UCSD-AML1 (cell line): ENCODE data around the gene ADARB2.

Source experiments
- DNase-seq: peaks from one replicate; lab custom pipeline; 2025; ENCODE audit not compliant: unreplicated experiment; lab: John Stamatoyannopoulos, UW

Gene ADARB2

GRCh38 chr10:1643908-1644179, 93.5 kb downstream of the ADARB2 start:
- DNase-seq, result no peak

DNA sequence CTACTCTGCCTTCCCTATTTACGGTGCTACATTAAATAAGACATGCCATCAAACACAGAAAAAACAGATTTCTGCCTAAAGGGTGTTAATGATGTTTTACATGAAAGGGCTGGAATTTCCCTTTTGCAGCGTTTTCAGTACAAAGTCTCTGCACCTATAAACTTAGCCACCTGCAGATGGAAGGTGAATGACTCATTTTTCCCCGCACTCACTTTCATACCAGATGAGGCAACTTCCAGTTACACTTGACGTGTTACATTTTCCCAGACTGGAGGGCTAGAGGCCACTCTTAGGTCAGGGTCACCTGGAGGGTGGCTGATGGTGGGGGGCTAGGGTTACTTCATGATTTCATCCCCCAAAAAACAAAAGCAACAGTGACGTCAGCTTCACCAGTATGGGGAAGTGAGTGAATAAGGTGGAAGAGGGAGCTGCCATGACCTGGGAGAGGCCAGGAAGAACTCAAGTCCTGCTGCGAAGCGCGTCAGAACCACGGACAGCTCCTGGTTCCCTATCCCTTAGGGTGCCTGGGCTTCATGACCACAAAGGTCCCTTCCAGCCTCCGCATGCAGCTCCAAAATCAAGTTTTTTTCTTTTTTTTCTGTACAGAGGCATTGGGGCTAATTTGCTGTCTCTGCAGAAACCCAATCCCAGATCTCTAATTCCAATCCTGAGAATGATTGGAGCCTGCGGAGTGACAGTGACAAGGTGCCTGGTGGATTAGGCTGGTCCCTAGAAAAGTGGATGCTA, 94.0 kb downstream of the ADARB2 start:
- DNase-seq, result peak; percentile 51

DNA sequence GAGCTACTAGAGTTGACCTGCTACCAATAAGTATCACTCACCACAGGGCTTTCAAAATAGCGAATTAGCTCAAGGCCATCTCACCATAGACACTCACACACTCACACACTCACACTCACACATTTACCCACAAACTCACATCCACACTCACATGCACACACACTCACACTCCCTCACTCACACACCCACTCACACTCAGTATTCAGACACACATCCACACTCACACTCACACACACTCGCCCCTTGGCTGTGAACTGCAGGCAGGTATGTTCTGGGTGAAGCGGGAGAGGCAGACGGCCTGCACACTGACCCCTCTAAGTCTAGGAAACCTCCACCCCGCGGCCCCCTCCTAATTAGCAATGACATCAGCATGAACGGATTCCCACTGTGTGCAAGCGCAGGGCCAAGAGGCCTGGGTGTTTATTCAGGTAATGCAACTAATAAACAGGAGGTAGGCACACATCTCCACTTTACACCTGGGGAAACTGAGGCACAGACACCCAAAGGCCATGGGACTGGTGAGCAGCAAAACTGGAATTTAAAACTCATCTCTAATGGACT, 94.6 kb downstream of the ADARB2 start:
- DNase-seq, result no peak

DNA sequence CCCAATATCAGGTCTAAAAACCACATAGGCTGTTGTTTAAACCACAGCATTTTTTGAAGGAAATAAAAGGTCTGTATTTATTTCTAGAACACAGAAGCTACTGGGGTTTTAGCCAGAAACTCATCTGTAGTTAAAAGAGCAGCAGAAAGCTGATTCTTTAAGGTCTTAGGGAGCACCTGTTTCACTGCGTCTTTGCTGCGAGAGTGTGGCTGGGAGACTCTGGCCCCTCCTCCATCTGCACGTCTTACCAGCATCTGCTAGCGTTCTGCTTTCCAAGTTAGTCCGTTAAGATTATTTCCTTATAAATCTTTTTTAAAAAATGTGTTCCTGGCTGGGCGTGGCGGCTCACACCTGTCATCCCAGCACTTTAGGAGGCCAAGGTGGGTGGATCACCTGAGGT, 95.9 kb downstream of the ADARB2 start:
- DNase-seq, result no peak

DNA sequence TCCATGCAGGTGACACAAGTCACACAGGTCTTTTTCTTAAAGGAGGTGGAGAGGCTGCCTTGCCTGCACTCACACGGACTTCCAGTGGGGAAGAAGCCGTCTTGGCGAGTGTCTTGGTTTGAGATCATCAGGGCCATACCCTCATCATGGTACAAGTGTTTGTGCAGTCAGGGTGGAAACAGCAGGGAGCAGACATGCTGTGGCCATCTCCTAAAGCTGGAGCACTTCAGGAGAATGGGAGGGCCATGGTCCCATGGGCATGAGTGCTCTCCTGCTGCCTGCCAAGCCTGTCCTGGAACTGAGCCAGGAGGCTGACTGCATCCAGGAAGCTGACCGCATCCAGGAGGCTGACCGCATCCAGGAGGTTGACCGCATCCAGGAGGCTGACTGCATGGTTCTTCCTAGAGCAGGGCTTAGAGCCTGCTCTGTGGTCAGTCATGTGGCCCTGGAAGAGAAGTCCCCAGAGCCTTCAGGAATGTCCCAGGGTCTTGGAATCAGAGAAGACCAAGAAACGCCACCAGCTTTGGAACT, 98.4 kb downstream of the ADARB2 start:
- DNase-seq, result no peak

DNA sequence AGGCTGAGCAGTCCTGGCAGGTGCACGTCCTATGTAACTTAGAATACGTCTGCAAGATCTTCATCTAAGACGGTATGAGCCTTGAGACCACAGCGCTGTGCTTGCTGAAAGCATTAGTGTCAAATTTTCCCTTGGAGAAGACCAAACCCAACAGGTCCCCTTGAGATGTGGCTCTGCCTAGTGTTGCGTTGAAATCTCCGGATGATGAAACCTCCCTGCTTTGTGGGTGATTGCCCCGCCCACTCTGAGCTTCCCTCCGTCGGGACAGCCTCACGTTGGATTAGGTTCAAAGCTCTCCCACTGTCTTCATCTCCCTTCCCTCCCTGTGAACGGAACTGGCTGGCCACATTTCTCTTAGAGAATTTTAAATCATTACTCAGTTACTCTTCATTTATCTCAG, 102.0 kb downstream of the ADARB2 start:
- DNase-seq, result no peak

GRCh38 chr10:1634239-1634638, 103.1 kb downstream of the ADARB2 start:
- no peak for DNase-seq

GRCh38 chr10:1633783-1634182, 103.5 kb downstream of the ADARB2 start:
- DNase-seq, result no peak

DNA sequence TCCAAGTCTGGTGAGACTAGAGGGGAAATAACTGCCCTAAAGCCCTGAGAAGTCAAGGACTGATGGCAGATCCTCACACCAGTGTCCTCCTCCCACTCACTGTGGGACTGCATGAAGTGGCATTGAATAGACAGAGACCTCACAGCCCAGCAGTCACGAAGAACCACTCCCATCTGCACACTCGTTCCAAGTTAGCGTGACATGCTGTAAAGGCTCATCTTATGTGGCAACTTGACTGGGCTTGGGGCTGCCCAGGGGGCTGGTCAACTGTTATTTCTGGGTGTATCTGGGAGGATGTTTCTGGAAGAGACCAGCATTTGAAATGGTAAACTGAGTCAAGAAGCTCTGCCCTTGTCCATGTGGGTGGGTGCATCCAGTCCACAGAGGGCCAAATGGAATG, 104.7 kb downstream of the ADARB2 start:
- DNase-seq, result no peak

GRCh38 chr10:1632141-1632540, 105.2 kb downstream of the ADARB2 start:
- DNase-seq, result no peak

- peak; percentile 43 for DNase-seq
These were observed 106.0 kb downstream of the ADARB2 start for GRCh38 chr10:1631282-1631681.

- no peak for DNase-seq
These were observed 107.0 kb downstream of the ADARB2 start for GRCh38 chr10:1630304-1630703.

- DNase-seq, result no peak
These were observed 107.8 kb downstream of the ADARB2 start for GRCh38 chr10:1629326-1630198.

- DNase-seq, result no peak
These were observed 108.6 kb downstream of the ADARB2 start for GRCh38 chr10:1628757-1629156.

DNA sequence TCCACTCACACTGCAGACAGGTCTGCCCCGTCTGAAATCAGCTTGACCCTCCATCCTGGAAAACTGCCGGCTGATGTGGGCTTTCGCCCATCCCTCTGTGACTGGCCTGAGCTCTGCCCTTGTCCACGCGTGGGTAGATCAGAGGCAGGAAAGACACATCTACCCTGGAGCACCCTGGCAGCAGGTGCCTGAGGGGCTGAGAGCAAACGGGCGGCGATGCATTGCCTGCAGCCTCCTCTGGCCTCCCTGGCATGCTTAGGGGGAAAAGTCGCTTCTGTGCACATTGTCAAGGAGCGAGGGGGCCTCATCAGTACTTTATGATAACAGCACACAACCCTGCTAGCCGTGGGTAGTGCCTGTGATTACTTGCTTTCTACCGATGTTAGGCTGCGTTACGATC, 109.4 kb downstream of the ADARB2 start:
- no peak for DNase-seq

DNA sequence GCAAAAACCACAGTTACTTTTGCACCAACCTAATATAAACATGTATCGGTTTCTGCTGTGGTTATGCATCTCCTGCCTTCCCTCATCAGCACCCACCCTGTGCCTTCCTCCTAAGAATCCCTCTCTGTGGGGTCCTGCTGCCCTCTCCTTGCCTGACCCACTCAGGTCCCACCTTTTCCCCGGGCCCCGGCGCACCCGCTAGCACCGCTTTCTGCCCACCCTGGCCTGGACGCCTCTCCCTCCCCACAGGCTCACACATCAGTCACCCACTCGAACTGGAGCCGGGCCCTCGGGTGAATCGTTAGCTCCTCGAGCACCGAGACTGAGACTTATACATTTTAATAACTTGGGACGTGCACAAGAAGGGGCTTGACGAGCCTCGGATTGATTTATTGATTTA, 110.5 kb downstream of the ADARB2 start:
- DNase-seq, result no peak

GRCh38 chr10:1626410-1626809, 110.9 kb downstream of the ADARB2 start:
- no peak for DNase-seq

DNA sequence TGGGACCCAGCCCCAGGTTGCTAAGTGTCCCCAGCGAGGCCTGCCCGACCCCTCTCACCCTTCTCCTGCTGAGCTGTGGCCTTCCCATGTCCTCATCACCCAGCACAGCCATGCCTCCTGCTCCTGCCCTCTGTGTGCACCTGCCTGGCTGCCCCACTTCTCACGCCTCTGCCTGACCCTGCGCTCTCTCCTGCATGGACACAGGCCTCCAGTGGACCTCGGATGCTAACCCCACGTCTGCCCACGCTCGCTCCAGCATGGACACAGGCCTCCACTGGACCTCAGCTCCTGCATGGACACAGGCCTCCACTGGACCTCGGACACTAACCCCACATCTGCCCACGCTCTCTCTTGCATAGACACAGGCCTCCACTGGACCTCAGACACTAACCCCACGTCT, 111.6 kb downstream of the ADARB2 start:
- DNase-seq, result no peak

DNA sequence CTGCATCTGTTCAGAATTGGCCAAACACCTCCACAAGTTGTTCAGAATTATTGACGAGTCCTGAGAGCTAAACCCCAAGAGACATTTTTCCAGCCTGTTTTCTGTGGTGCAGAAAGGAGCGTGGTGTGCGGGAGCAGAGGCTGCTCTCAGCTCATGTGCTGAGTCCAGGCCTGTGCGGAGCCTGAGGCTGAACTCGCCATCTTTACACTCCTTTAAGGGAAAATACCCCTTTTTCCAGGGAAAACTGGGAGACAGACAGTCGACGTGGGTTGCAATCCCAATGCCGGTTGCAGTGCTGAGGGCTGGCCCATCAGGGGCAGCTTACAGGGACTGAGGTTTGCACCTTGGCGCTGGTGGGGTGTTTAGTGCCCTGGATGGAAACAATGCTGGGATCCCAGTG, 112.2 kb downstream of the ADARB2 start:
- no peak for DNase-seq

DNA sequence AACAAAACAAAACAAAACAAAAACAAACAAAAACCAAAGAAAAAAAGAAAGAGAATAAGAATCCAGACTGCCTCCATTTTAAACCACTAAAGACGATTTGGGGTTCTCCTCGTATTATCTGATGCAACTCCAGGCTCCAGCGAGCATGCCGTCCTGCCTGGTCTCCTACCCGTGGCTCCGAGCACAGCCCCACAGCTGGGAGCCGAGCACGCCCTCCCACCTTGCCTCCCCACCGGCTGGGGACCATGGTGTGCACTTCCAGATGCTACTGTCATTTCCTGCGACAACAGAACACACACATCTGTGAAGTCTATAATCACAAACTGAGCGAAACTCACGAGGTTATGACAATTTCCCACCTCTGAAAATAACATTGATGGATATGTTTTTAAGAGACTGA, 113.1 kb downstream of the ADARB2 start:
- DNase-seq, result no peak

- DNase-seq, result no peak
These were observed 116.5 kb downstream of the ADARB2 start for GRCh38 chr10:1620803-1621202.
